RWPE1 (cell line): Measurements from ENCODE around the gene GPC1.

Source experiments
- CTCF ChIA-PET: fragments of 350-600 bp; sonication (Branson Sonifier 250); formaldehyde crosslinking; extraction: SDS; loops from one replicate; lab custom pipeline; 2021; lab: Yijun Ruan, JAX
- POLR2A ChIA-PET: fragments of 400-600 bp; formaldehyde crosslinking; extraction: SDS; loops from one replicate; lab custom pipeline; 2020; ENCODE audit warnings: antibody characterized with exemption; ENCODE audit not compliant: low non-redundant PET; lab: Yijun Ruan, JAX
- DNase-seq: peaks from one replicate; pipeline ENCODE4 v3.0.0; 2012; ENCODE audit warnings: low spot score
- H3K27ac ChIP-seq: fragments of 450-650 bp; 2 replicates; pipeline ENCODE4 v1.5.1; 2017
- CTCF ChIP-seq: fragments of 450-650 bp; conservative IDR thresholded peaks from 2 replicates; pipeline ENCODE4 v1.5.1; 2017; ENCODE audit warnings: low read depth, mild to moderate bottlenecking

Gene GPC1

GRCh38 chr2:240397924-240398645 lies 37.4 kb upstream of the GPC1 start:
- ChIA-PET CTCF (no interaction called here), POLR2A (no interaction called here)
- no peak for DNase-seq
- H3K27ac ChIP-seq, result no peak overlapping the region
- TF ChIP-seq CTCF, result no peak

GRCh38 chr2:240398661-240399267 lies 36.7 kb upstream of the GPC1 start:
- no peak for TF ChIP-seq CTCF
- DNase-seq, result no peak
- no peak overlapping the region for H3K27ac ChIP-seq
- POLR2A ChIA-PET, result no interaction called here
- CTCF ChIA-PET, result interaction anchor here (0.6 kb wide), 1 partner anchor 205 kb away, joined by 3 read pairs; no protein-coding TSS in a partner anchor

- TF ChIP-seq CTCF, result no peak
- H3K27ac ChIP-seq, result no peak overlapping the region
- POLR2A ChIA-PET, result no interaction called here
- DNase-seq, result no peak
- CTCF ChIA-PET, result interaction anchor here (0.6 to 1.1 kb wide), 2 partner anchors 13 to 205 kb away, joined by 3 to 6 read pairs; no protein-coding TSS in a partner anchor
Observed at GRCh38 chr2:240399419-240400324, 35.8 kb upstream of the GPC1 start.

- CTCF ChIA-PET, result interaction anchor here (0.6 to 1.1 kb wide), 3 partner anchors 14 to 1188 kb away, joined by 3 to 6 read pairs (median 3); no protein-coding TSS in a partner anchor
- POLR2A ChIA-PET, result no interaction called here
- no peak for TF ChIP-seq CTCF
- peak; percentile 9 for DNase-seq
- H3K27ac ChIP-seq, result no peak overlapping the region
Observed at GRCh38 chr2:240400371-240401161, 34.9 kb upstream of the GPC1 start.

- ChIA-PET POLR2A (no interaction called here), CTCF (interaction anchor here (0.6 to 1.1 kb wide), 3 partner anchors 15 to 1187 kb away, joined by 3 to 6 read pairs (median 3); no protein-coding TSS in a partner anchor)
- no peak for TF ChIP-seq CTCF
- no peak for DNase-seq
- no peak overlapping the region for H3K27ac ChIP-seq
Observed at GRCh38 chr2:240401308-240401707, 34.2 kb upstream of the GPC1 start.
